C4-2B (cell line): ENCODE data around the gene YIF1B.
"Not testable (repeated sequence)": the region's sequence is repeated elsewhere in the genome, so short reads cannot be mapped to it uniquely, and the experiment has no call there.

ENCODE experiments used
- CTCF ChIP-seq: fragments of 450-650 bp; conservative IDR thresholded peaks from 2 replicates; pipeline ENCODE4 v1.5.1; 2017; ENCODE audit warnings: mild to moderate bottlenecking
- ZFX ChIP-seq: fragments of 450-650 bp; IDR thresholded peaks from 2 replicates; pipeline ENCODE4 v1.6.1; 2017

DNA sequence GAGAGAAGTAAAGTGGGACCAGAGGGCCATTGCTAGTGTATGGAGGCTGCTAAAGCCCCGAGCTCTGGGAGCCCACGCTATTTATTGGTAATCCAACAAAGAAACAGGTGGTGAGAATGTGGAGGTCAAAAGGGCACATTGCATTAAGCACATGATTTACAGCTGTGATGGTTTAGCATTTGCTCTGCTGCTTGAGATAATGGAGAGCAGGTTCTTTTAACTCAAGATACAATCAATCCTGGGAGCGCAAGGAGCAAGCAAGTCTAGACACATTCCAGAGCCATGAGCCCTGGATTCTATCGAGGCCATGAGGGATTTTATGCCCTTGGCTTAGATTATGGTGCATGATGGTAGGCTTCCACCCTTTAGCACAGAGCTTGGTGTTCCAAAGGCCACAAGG lies 23.3 kb upstream of the YIF1B start:
- not testable (repeated sequence) for TF ChIP-seq CTCF, ZFX
